Activated T-helper 1 cell treated with anti-CD3 and anti-CD28 coated beads, Interleukin-12 subunit alpha, Interleukin-12 subunit beta, Interleukin-2, Interleukin-4 antibody, amounts not matched to agents 30 ng/mL and 10 ng/mL and 1 ng/mL, durations not matched to agents 14 hours and 24 hours and 36 hours (primary cell): ENCODE measurements around the gene SMURF1. TPM values are rescaled to one million over a fixed set of nuclear protein-coding genes. Genes with fewer than 3 reads are reported as not detected.

Experiments used
- DNase-seq: peaks from one replicate; pipeline ENCODE4 v3.0.0; 2021; ENCODE audit warnings: low spot score
- H3K27ac Mint-ChIP-seq: one replicate; pipeline ENCODE4 v1.8.0; 2021; ENCODE audit warnings: mild to moderate bottlenecking, mixed read lengths
- H3K27me3 Mint-ChIP-seq: one replicate; pipeline ENCODE4 v1.8.0; 2022; ENCODE audit warnings: mild to moderate bottlenecking, moderate library complexity, mixed read lengths; ENCODE audit not compliant: insufficient read depth
- H3K36me3 Mint-ChIP-seq: one replicate; pipeline ENCODE4 v1.8.0; 2021; ENCODE audit warnings: low read depth, mixed read lengths
- H3K4me1 Mint-ChIP-seq: one replicate; pipeline ENCODE4 v1.8.0; 2021; ENCODE audit warnings: low read depth, mixed read lengths
- H3K4me3 Mint-ChIP-seq: one replicate; pipeline ENCODE4 v1.8.0; 2021; ENCODE audit warnings: mild to moderate bottlenecking, moderate library complexity, mixed read lengths
- H3K9me3 Mint-ChIP-seq: one replicate; pipeline ENCODE4 v1.8.0; 2021; ENCODE audit warnings: mixed read lengths
- intact Hi-C: fragments of 100-400 bp; cut with micrococcal nuclease; formaldehyde crosslinking; loops from one replicate; pipeline ENCODE4 v1.15.1; 2024
- total RNA-seq: library from RNA; stranded (reverse); gene quantifications from 2 replicates; pipeline ENCODE4 v1.2.3, GENCODE V29; 2022

SMURF1 gene
- total RNA-seq, 1 donor from 2014 or later: 15.9 TPM

GRCh38 chr7:98978672-98979071 is 165.2 kb downstream of the SMURF1 start:
- H3K9me3 Mint-ChIP-seq: no peaks in the 10 kb centered on the region
- H3K4me1 Mint-ChIP-seq: no peaks in the 10 kb centered on the region
- intact Hi-C loops: no loop called here
- no peak overlapping the region for H3K27ac Mint-ChIP-seq
- H3K36me3 Mint-ChIP-seq: peaks cover 56% of the 10 kb centered on the region
- DNase-seq: no peak
- H3K27me3 Mint-ChIP-seq: no peaks in the 10 kb centered on the region
- no peak overlapping the region for H3K4me3 Mint-ChIP-seq

Other genes with a start within 250 kb of the SMURF1 start
- not detected in 2 replicates for gene KPNA7, start 64.0 kb upstream of the SMURF1 start, total RNA-seq
- gene MYH16, start 128.7 kb upstream of the SMURF1 start, total RNA-seq: not detected in 2 replicates
- gene ARPC1A, start 181.8 kb upstream of the SMURF1 start, total RNA-seq: 72.4 and 75.9 TPM in 2 replicates
- 254 and 256 TPM in 2 replicates for gene ARPC1B, start 230.6 kb upstream of the SMURF1 start, total RNA-seq